GM12878 (cell line): ENCODE data around the gene DAB2IP. TPM values are rescaled to one million over a fixed set of nuclear protein-coding genes. Genes with fewer than 3 reads are reported as not detected.

Experiments
- ATAC-seq: fragments of 200-7000 bp; cut with Tn5 transposase; 3 replicates; pipeline ENCODE4 v1.9.1; 2020; ENCODE audit warnings: mild to moderate bottlenecking, moderate library complexity
- BruUV-seq: library from RNA; stranded (reverse); fragments of 400-500 nt; replicated peaks from 2 replicates; lab custom pipeline; 2021; lab: Mats Ljungman, UMichigan
- CTCF ChIA-PET: fragments of 300-600 bp; sonication (Branson Sonifier 250); formaldehyde crosslinking; extraction: SDS; loops from one replicate; lab custom pipeline; 2021; ENCODE audit warnings: inconsistent platforms; lab: Yijun Ruan, JAX
- POLR2A ChIA-PET: fragments of 350-600 bp; formaldehyde crosslinking; extraction: SDS; loops from one replicate; lab custom pipeline; 2021; ENCODE audit warnings: inconsistent platforms; lab: Charles Lee
- RAD21 ChIA-PET: fragments of 300-600 bp; sonication (Branson Sonifier 250); formaldehyde crosslinking; loops from one replicate; lab custom pipeline; 2023; ENCODE audit warnings: antibody characterized with exemption; ENCODE audit not compliant: unreplicated experiment; lab: Charles Lee
- SMC1A ChIA-PET: fragments of 300-600 bp; sonication (Branson Sonifier 250); formaldehyde crosslinking; loops from one replicate; lab custom pipeline; 2023; ENCODE audit not compliant: unreplicated experiment, uncharacterized antibody; lab: Charles Lee
- DNase-seq: peaks from one replicate; pipeline ENCODE4 v3.0.0-alpha.2; 2011; ENCODE audit warnings: low read depth, low spot score
- FAIRE-seq: peaks from 3 replicates; lab custom pipeline; 2011; peaks lifted over from hg19 to GRCh38; lab: Jason Lieb, UNC
- H2AFZ ChIP-seq: 2 replicates; pipeline ENCODE4 v1.6.0; 2011; ENCODE audit warnings: low read depth, low read length, control low read depth; ENCODE audit not compliant: control insufficient read depth
- H3K27ac ChIP-seq: 2 replicates; pipeline ENCODE4 v1.5.1; 2011; ENCODE audit warnings: control low read depth; ENCODE audit not compliant: control insufficient read depth, insufficient read depth
- H3K27me3 ChIP-seq, 2 experiments: replicated peaks in 1 of 2; 2 replicates each; pipeline versions ENCODE4 v1.6.0 to v1.6.1; 2011; ENCODE audit warnings: low read length in 1 of 2; ENCODE audit not compliant: control insufficient read depth in 2 of 2, insufficient read depth in 2 of 2
- H3K36me3 ChIP-seq, 2 experiments: 2 replicates each; pipeline ENCODE4 v1.5.1; 2011; ENCODE audit warnings: low read length in 1 of 2; ENCODE audit not compliant: control insufficient read depth in 2 of 2, insufficient read depth in 2 of 2
- H3K4me1 ChIP-seq: 2 replicates; pipeline ENCODE4 v1.6.1; 2011; ENCODE audit warnings: mild to moderate bottlenecking, low read length, moderate library complexity, mixed read lengths; ENCODE audit not compliant: control insufficient read depth, insufficient read depth
- H3K4me2 ChIP-seq: 2 replicates; pipeline ENCODE4 v1.6.0; 2011; ENCODE audit warnings: control low read depth; ENCODE audit not compliant: control insufficient read depth, insufficient read depth
- H3K4me3 ChIP-seq: fragments of 200-600 bp; sonication (generic); 2 replicates; pipeline ENCODE4 v1.5.1; 2016
- H3K79me2 ChIP-seq: 2 replicates; pipeline ENCODE4 v1.6.0; 2011; ENCODE audit warnings: low read length; ENCODE audit not compliant: control insufficient read depth, insufficient read depth
- H3K9ac ChIP-seq: 2 replicates; pipeline ENCODE4 v1.8.0; 2011; ENCODE audit warnings: low read length, control low read depth, mixed read lengths; ENCODE audit not compliant: control insufficient read depth, insufficient read depth
- H3K9me3 ChIP-seq: replicated peaks from 3 replicates; pipeline ENCODE4 v1.5.1; 2011; ENCODE audit warnings: mild to moderate bottlenecking, low read length; ENCODE audit not compliant: control insufficient read depth, insufficient read depth
- H4K20me1 ChIP-seq: 2 replicates; pipeline ENCODE4 v1.6.0; 2011; ENCODE audit not compliant: control insufficient read depth, insufficient read depth
- BMI1 ChIP-seq: fragments of 450-650 bp; IDR thresholded peaks from 2 replicates; pipeline ENCODE4 v1.6.1; 2016; ENCODE audit warnings: mild to moderate bottlenecking, moderate library complexity, borderline replicate concordance
- CUX1 ChIP-seq: IDR thresholded peaks from 2 replicates; pipeline ENCODE4 v1.6.1; 2012; ENCODE audit warnings: improper control_type of control experiment, low read depth, low read length; ENCODE audit not compliant: insufficient replicate concordance
- IRF3 ChIP-seq: fragments of 450-650 bp; IDR thresholded peaks from 2 replicates; pipeline ENCODE4 v1.6.1; 2014; ENCODE audit warnings: mild to moderate bottlenecking
- RELA ChIP-seq: fragments of 450-650 bp; IDR thresholded peaks from 2 replicates; pipeline ENCODE4 v1.8.0; 2014; ENCODE audit warnings: borderline replicate concordance; ENCODE audit not compliant: partially characterized antibody
- ZBTB11 ChIP-seq: fragments of 450-650 bp; formaldehyde crosslinking; IDR thresholded peaks from 2 replicates; pipeline ENCODE4 v1.5.0; 2022; ENCODE audit warnings: mild to moderate bottlenecking, missing genetic modification characterization
- ZBTB40 ChIP-seq: fragments of 450-650 bp; IDR thresholded peaks from 2 replicates; pipeline ENCODE4 v1.6.1; 2016; ENCODE audit warnings: mild to moderate bottlenecking, moderate library complexity, borderline replicate concordance
- whole genome bisulfite sequencing: methylation state at CpG from one replicate; pipeline ENCODE4 v1.1.6; 2016; ENCODE audit warnings: low lambda C conversion rate; ENCODE audit not compliant: insufficient replicate concordance, insufficient coverage; ENCODE audit errors: missing lambda C conversion rate; 5-methylcytosine and 5-hydroxymethylcytosine counted together
- in situ Hi-C: fragments of 300-500 bp; cut with MboI; formaldehyde crosslinking; loops from 9 replicates; pipeline ENCODE4 v1.14.3; 2018; ENCODE audit warnings: mixed read lengths
- intact Hi-C: fragments of 100-400 bp; cut with micrococcal nuclease; formaldehyde crosslinking; loops from one replicate; pipeline ENCODE4 v1.14.2; 2022; ENCODE audit not compliant: unreplicated experiment
- polyA plus RNA-seq, 11 experiments: library from polyadenylated mRNA; depleted of rRNA in 4 of 11; unstranded in 6 of 11; stranded (reverse) in 5 of 11; fragments of >200 nt; fragmentation: Nextera tagmentation in 4 of 11; fragmentation: Illumina TruSeq in 1 of 11; extraction: Ambion mirVana in 4 of 11; extraction: Trizol in 1 of 11; gene quantifications; 1 replicate in 1 of 11; 2 replicates in 10 of 11; pipeline versions ENCODE4 v1.2.1 to v1.2.3, GENCODE V29; 2011 to 2016; ENCODE audit warnings: inconsistent platforms in 2 of 11, missing spikeins in 2 of 11, low read depth in 1 of 11
- total RNA-seq, 4 experiments: library from RNA; depleted of rRNA in 3 of 4; stranded (reverse); fragments of >200 nt in 3 of 4; fragmentation: Illumina TruSeq in 1 of 4; extraction: Trizol in 1 of 4; gene quantifications; 2 replicates each; pipeline versions ENCODE4 v1.2.1 to v1.2.3, GENCODE V29; 2013 to 2021

DAB2IP gene
- total and polyA plus RNA-seq, 10 of the 15 experiments (the other 5 are each of a cell fraction or from before 2014, with no cell fraction given), result 0.03 to 0.38 (median 0.14) TPM; not detected in 6

- ChIA-PET RAD21 (no interaction called here), POLR2A (no interaction called here), SMC1A (interaction anchor here (1.1 kb wide), 1 partner anchor 308 kb away, joined by 3 read pairs; no protein-coding TSS in a partner anchor), CTCF (interaction anchor here (1.0 to 2.6 kb wide), 7 partner anchors 45 to 433 kb away, joined by 3 to 15 read pairs (median 4); no protein-coding TSS in a partner anchor)
- H4K20me1 ChIP-seq, result 0 out of 2 replicates have a peak, but pooled peaks cover 4% of the 10 kb centered on the region
- no peaks in the 10 kb centered on the region for H3K4me1 ChIP-seq
- FAIRE-seq (no peak), ATAC-seq (no peak), DNase-seq (no peak)
- no peak overlapping the region for H3K4me3 ChIP-seq
- in situ Hi-C loops, result loop anchor here (5.0 kb wide), 2 partner anchors 141 to 304 kb away; no protein-coding TSS in a partner anchor
- H3K9me3 ChIP-seq, result no peaks in the 10 kb centered on the region
- H3K9ac ChIP-seq, result no peak overlapping the region
- intact Hi-C loops, result no loop called here
- H3K79me2 ChIP-seq, result no peaks in the 10 kb centered on the region
- H3K36me3 ChIP-seq, result no peaks in the 10 kb centered on the region
- no peak overlapping the region for H2AFZ ChIP-seq
- no TSS peak for BruUV-seq
- no peak overlapping the region for H3K27ac ChIP-seq
- H3K4me2 ChIP-seq, result no peak overlapping the region
- TF ChIP-seq ZBTB11 (CRISPR knock-in tag) (no peak), ZBTB40 (no peak), CUX1 (no peak), RELA (no peak), BMI1 (no peak), IRF3 (no peak)
- WGBS, result 21% methylated on average over 11 of the region's 12 CpGs
- no peaks in the 10 kb centered on the region; a peak in 1 of 4 replicates for H3K27me3 ChIP-seq
Observed at GRCh38 chr9:121688146-121688680, 36.8 kb downstream of the DAB2IP start.
